Activated CD8-positive, alpha-beta memory T cell treated with anti-CD3 and anti-CD28 coated beads, Interleukin-2, amount 50 U/mL, for 1 hour (primary cell): ENCODE data around the gene SUSD2.

Experiments
- DNase-seq: peaks from one replicate; pipeline ENCODE4 v3.0.0-alpha.2; 2020; ENCODE audit errors: extremely low read depth

Gene SUSD2

DNA sequence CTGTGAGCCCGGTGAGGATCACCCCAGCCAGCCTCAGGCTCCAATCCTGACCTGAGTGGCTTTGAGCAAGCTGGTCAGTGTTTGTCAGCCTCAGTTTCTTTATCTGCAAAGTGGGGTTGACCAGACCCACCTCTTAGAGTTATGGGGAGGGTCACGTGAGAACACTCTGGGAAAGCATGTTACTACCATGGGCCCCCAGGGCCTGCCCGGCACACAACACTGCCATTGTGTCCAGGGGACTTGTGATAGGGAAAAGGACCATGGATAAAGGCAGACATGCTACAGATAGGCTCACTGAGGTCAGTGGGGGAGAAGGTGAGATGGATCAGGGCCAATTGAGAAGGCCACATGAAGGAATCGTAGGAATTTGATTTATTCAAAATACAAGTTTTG, 32.1 kb upstream of the SUSD2 start:
- no peak for DNase-seq

DNA sequence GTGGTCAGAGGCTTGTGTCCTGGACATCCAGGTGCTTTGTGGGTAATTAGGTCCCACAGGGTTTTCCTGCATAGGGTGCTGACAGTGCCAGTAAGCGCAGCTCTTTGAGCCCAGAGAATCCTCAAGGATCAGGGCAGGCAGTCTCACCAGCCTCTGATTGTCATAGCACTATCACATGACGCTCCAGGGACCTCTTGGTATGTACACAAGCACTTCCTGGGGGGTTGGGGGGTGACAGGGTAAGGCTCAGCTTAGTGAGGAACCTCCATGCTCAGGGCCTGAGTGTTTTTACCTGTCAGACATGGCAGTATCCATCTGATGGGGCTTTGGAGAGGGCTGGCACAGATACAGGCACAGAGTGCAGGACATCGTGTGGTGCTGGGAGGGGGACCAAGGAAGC, 27.9 kb upstream of the SUSD2 start:
- DNase-seq: no peak

- no peak for DNase-seq
These were observed 27.3 kb upstream of the SUSD2 start for GRCh38 chr22:24153959-24154358.

DNA sequence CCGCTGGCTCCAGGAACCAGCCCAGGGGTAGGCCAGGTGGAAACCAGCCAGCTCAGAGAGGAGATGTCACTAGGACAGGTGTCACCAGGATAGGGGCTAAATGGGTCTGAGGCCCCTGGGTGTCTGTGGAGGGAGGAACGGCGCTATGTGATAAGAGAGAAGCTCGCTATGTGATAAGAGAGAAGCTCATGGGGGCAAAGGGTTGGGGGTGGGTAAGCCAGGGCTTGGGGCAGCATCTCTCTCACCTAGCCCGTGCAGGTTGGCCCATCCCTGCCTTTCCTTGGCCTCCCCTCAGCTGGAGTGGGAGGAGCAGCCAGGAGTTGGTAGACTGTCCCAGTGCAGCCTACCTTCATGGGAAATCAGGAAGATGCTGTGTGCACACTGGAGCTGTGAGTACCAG, 26.5 kb upstream of the SUSD2 start:
- DNase-seq: no peak

- DNase-seq: no peak
These were observed 25.6 kb upstream of the SUSD2 start for GRCh38 chr22:24155627-24156140.

GRCh38 chr22:24156141-24156912, 25.0 kb upstream of the SUSD2 start:
- DNase-seq: peak; percentile 14

DNA sequence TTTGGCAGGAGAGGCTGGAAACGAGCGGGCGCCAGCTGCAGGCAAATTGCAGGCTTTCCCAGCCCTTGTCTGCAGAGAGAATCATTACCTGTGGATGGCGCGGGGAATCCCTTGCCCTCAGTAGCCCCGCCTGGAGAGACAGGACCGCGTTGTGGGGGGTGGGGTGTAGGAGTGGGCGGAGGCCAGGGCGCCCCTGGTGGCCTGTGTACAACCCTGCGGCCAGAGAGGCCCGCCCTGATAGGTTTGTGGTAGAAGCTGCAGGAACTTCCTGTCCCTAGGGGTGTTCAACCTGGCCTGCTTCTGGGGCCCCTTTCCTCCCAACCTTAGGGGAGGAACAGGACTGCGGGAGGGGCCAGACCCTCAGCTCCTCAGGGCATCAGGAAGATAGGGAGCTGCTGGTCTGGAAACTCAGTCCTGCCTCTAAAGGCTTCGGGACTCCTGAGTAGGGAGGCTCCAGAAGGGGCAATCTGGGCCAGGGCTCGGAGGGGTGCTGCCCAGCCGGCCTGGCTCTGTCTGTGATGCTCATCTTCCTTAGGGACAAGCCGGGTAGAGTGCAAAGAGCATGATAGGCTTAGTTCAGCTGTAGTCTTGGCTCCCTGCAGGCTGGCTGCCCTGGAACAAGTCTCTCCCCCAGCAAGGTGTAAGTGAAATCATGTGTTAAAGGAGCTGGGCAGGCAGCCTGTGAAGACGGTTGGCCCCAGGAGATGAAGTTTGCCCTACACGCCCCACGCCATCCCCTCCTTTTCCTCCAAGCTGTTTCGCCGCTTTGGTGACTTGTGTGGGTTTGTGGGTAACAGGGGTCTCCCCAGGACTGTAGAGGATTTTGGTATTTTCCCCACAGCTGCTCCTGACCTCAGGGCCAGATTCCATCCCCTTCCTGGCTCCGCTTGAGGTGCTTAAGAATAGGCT, 24.1 kb upstream of the SUSD2 start:
- DNase-seq: peak; percentile 68

- no peak for DNase-seq
These were observed 23.5 kb upstream of the SUSD2 start for GRCh38 chr22:24157822-24158135.

GRCh38 chr22:24159650-24160049, 21.6 kb upstream of the SUSD2 start:
- DNase-seq: no peak

DNA sequence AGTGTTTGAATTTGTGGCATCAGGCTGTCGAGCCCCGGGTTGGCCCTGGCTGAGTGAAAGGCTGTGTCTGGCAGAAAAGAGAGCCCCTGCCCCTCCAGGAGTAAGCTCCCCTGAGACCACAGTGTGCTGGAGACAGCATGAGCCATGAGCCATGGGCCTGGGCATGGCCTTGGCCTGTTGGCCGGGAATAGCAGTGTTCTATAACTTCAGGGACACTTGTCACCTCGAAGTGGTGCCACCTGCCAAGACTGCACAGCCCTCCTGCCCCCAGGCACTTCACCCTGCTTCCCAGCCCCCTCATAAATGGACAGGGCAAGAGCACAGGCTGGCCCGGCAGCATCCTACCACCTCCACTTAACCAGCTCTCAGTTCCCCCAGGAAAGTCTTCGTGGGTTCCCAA, 20.7 kb upstream of the SUSD2 start:
- no peak for DNase-seq

GRCh38 chr22:24161485-24161884, 19.8 kb upstream of the SUSD2 start:
- no peak for DNase-seq

DNA sequence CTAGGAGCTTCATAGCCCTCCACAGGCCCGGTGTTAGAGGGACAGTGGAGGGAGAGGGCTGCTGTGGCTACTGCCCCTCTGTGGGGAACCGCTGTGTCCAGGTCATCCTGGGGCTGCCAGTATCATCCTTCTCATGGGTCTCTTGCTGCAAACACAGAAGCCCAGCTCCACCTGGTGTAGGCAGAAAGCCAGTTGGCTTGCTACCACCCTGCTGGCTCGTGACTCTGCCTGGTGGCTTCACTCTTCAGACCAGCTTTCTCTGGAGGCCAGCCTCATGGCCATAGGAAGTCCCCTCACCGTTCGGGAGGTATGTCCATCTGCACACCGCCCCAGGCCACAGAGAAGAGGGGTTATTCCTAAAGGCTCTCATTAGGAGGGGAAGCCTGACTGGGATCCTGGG, 19.4 kb upstream of the SUSD2 start:
- DNase-seq: no peak

DNA sequence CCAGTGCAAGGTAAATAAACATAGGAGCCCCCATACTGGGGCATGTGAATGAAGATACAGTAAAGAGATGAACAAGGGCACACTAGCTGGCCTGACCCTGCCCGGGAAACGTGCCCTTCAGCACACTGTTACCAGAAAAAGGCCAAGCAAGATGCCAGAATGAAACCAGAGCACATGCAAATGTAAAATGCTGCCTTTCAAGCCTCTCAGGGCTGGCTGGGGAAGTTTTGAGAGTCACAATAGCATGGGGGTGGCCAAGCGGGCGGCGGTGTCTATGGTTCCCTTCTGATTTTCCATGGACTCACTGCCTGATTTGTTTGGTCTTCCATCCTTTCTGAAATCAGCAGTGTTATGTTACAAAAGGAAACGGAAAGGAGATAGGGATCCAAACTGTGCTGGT, 18.9 kb upstream of the SUSD2 start:
- no peak for DNase-seq

GRCh38 chr22:24164243-24164642, 17.0 kb upstream of the SUSD2 start:
- no peak for DNase-seq

GRCh38 chr22:24164940-24165339, 16.3 kb upstream of the SUSD2 start:
- DNase-seq: no peak

- no peak for DNase-seq
These were observed 15.6 kb upstream of the SUSD2 start for GRCh38 chr22:24165673-24166072.

- no peak for DNase-seq
These were observed 14.5 kb upstream of the SUSD2 start for GRCh38 chr22:24166811-24167210.

- DNase-seq: no peak
These were observed 11.7 kb upstream of the SUSD2 start for GRCh38 chr22:24169439-24170058.

GRCh38 chr22:24170188-24170587, 11.1 kb upstream of the SUSD2 start:
- DNase-seq: no peak

- no peak for DNase-seq
These were observed 10.7 kb upstream of the SUSD2 start for GRCh38 chr22:24170632-24171031.

DNA sequence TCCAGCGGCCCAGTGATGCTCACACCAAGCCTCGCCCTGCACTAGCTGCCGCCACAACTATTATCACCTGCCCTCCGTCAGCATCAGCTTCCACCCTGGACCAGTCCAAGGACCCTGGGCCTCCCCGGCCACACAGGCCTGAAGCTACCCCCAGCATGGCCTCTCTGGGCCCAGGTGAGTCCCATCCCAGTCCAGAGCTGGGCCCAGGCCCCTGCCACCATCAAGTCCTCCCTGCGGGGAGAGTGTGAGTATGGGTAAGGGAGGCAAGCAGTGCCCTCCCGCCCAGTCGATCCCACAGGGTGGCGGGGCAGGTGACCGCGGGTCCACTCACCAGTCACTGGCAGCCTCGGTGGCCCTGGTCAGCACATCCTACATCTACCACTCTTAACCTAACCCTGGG, 9.5 kb upstream of the SUSD2 start:
- no peak for DNase-seq

DNA sequence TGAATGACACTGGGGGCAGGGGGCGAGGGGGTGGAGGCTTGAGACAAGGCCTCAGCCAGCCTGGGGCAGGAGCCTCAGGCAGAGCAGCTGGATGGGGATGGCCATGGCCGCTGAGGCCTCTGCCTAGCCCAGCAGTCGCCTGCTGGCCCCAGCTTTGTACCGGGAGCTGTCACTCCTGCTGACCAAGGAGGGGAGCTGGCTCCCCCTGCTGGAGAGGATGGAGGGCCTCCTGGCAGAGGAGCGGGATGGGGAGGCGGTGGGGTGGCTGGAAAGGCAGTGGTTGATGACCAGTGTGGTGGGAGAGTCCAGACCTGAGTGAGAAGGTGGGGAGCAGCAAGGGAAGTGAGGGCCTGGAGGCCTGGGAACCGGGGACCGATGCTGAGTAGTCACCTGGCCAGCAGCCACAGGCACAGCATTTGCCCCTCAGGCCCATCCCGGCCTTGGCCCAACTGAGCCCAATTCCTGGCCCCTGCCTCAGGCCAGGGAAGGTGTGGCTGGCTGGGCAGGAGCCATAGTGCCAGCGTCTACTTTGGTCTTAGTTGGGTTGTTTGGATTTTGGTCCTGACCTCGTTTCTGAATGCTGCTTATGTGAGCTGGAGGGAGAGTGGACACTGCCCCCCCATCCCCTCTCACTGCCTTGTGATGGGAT, 6.0 kb upstream of the SUSD2 start:
- no peak for DNase-seq
